ENCODE data around the gene GRM7. TPM values are rescaled to one million over a fixed set of nuclear protein-coding genes. Genes with fewer than 3 reads are reported as not detected.

The GRM7 gene
- total RNA-seq, 2 donors from 2014 or later = 0.68 to 3.9 TPM

DNA sequence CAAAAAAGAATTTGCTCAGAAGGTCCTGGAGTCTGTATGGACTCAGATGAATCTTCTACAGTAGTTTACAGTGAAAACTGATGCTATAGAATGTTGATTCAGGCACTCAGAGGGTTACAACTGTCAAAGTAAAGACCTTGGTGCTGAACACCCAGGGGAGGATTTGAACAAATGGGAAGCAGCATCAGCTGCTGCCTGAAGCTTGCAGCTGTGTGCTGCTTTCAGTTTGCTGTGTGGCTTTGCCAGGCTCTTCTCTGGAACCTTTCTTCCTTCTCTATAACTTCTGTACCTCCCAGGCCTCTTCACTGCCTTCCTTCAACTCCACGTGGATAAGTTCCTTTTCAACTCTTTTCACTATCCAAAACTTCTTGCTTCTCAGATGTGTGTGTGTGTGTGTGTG lies 214.2 kb downstream of the GRM7 start:
- Histone ChIP-seq H3K4me1 (ENCODE audit: control insufficient read depth in 1 of 2, low read depth in 2 of 2) (no peaks in the 10 kb centered on the region), H3K36me3 (no peaks in the 10 kb centered on the region), H3K4me3 (no peak overlapping the region), H3K27me3 (replicated peaks; ENCODE audit: insufficient read depth) (no peaks in the 10 kb centered on the region), H3K9me3 (no peaks in the 10 kb centered on the region), H3K27ac (no peak overlapping the region)
- TF ChIP-seq, protein P1, sequence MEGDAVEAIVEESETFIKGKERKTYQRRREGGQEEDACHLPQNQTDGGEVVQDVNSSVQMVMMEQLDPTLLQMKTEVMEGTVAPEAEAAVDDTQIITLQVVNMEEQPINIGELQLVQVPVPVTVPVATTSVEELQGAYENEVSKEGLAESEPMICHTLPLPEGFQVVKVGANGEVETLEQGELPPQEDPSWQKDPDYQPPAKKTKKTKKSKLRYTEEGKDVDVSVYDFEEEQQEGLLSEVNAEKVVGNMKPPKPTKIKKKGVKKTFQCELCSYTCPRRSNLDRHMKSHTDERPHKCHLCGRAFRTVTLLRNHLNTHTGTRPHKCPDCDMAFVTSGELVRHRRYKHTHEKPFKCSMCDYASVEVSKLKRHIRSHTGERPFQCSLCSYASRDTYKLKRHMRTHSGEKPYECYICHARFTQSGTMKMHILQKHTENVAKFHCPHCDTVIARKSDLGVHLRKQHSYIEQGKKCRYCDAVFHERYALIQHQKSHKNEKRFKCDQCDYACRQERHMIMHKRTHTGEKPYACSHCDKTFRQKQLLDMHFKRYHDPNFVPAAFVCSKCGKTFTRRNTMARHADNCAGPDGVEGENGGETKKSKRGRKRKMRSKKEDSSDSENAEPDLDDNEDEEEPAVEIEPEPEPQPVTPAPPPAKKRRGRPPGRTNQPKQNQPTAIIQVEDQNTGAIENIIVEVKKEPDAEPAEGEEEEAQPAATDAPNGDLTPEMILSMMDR (IDR thresholded peaks at IDR 0.05) = no peak
- DNase-seq (ENCODE audit: low spot score) (no peak), ATAC-seq (ENCODE audit: insufficient number of reproducible peaks, low FRiP score, low read depth) (no peak)

DNA sequence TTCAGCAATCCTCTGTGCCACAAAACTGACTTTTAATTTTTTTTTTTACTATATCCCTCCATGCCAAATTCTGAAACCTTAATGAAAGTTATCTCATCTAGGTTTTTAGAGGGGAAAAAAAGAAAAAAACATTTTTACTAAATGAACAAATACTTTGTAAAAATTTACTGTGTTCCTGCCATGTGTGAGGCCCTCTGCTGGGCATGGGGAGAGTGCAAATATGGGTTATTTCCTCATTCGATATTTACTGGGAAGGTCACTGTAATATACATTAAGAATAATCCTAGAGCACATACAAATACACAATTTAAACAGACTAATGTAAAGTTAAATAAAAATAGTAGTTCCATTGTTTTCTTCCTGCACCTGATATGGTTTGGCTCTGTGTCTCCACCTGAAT lies 215.0 kb downstream of the GRM7 start:
- Histone ChIP-seq H3K36me3 (no peaks in the 10 kb centered on the region), H3K4me1 (ENCODE audit: control insufficient read depth in 1 of 2, low read depth in 2 of 2) (no peaks in the 10 kb centered on the region), H3K27me3 (replicated peaks; ENCODE audit: insufficient read depth) (no peaks in the 10 kb centered on the region), H3K4me3 (no peak overlapping the region), H3K27ac (no peak overlapping the region), H3K9me3 (no peaks in the 10 kb centered on the region)
- TF ChIP-seq, protein P1 (IDR thresholded peaks at IDR 0.05) = no peak
- ATAC-seq (ENCODE audit: insufficient number of reproducible peaks, low FRiP score, low read depth) (no peak), DNase-seq (ENCODE audit: low spot score) (no peak)

DNA sequence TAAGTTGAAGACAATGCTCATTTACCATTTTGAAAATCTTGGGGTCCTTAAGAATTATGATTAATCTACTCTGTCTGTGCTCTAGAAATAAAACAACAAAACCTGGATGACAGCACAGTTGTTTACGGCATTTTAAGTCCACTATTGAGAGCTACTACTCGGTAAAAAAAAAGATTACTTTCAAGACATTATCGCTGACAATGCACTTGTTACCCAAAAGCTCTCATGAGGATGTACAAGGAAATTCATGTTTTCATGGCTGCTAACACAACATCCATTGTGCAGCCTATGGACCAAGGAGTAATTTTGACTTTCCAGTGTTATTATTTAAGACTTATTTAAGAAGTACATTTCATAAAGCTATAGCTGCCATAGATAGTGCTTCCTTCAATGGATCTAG lies 221.3 kb downstream of the GRM7 start:
- H3K27me3 ChIP-seq (replicated peaks; ENCODE audit: insufficient read depth) = no peaks in the 10 kb centered on the region
- DNase-seq (ENCODE audit: low spot score) (no peak), ATAC-seq (ENCODE audit: insufficient number of reproducible peaks, low FRiP score, low read depth) (no peak)
- TF ChIP-seq, protein P1 (IDR thresholded peaks at IDR 0.05) = no peak
- H3K27ac ChIP-seq = no peak overlapping the region
- H3K4me1 ChIP-seq (ENCODE audit: control insufficient read depth in 1 of 2, low read depth in 2 of 2) = peaks cover 0 to 9% of the 10 kb centered on the region in 2 donors
- H3K9me3 ChIP-seq = no peaks in the 10 kb centered on the region
- H3K4me3 ChIP-seq = no peak overlapping the region
- H3K36me3 ChIP-seq = no peaks in the 10 kb centered on the region

DNA sequence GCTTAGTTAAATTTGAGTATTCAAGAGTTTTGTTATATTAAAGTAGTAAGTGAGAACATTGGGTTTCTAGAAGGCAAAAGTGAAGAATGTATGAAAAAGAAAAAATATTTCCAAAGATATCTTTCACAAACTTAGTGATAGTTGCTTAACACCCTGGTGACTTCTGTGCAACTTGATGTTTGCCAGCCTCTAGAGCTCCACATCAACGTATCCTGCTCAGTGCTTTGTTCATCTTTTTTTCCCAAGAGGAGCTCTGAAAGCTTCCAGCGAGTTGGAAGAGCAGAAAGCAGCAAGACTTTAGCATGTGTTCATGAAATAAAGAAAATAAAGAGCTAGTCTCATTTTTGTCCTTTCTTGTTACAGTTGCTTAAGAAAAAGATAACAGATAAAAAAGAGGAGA lies 225.5 kb downstream of the GRM7 start:
- no peaks in the 10 kb centered on the region for H3K9me3 ChIP-seq
- H3K27ac ChIP-seq = no peak overlapping the region
- ATAC-seq (ENCODE audit: insufficient number of reproducible peaks, low FRiP score, low read depth) = no peak
- no peaks in the 10 kb centered on the region for H3K36me3 ChIP-seq
- TF ChIP-seq, protein P1 (IDR thresholded peaks at IDR 0.05) = no peak
- peaks cover 10 to 11% of the 10 kb centered on the region in 2 donors for H3K4me1 ChIP-seq (ENCODE audit: control insufficient read depth in 1 of 2, low read depth in 2 of 2)
- no peaks in the 10 kb centered on the region for H3K27me3 ChIP-seq (replicated peaks; ENCODE audit: insufficient read depth)
- no peak overlapping the region for H3K4me3 ChIP-seq
- DNase-seq (ENCODE audit: low spot score) = no peak

DNA sequence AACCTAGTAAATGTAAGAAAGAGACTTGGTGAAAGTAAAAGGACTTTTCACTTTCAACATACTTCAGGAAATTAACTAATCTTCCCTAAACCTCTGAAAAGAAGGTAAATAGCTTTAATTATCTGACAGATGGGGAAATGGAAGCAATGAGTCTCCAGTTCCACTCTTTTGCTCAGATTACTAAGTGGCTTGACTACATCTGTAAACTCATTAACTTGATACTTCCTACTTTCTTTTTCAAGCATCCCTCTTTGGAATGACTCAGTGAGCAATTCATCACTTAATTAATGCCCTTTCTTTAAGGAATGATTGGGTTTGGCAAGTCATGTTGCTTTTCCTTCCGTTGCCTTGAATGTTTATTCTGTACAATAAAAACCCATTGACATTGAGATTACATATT lies 234.2 kb downstream of the GRM7 start:
- DNase-seq (ENCODE audit: low spot score) (no peak), ATAC-seq (ENCODE audit: insufficient number of reproducible peaks, low FRiP score, low read depth) (no peak)
- Histone ChIP-seq H3K27ac (no peak overlapping the region), H3K27me3 (replicated peaks; ENCODE audit: insufficient read depth) (no peaks in the 10 kb centered on the region), H3K36me3 (no peaks in the 10 kb centered on the region), H3K4me3 (no peak overlapping the region), H3K4me1 (ENCODE audit: control insufficient read depth in 1 of 2, low read depth in 2 of 2) (peaks cover 7 to 9% of the 10 kb centered on the region in 2 donors), H3K9me3 (no peaks in the 10 kb centered on the region)
- TF ChIP-seq, protein P1 (IDR thresholded peaks at IDR 0.05) = no peak

Measured in thoracic aorta (tissue), 2 donors.